ENCODE data around the gene SLC16A11. TPM values are rescaled to one million over a fixed set of nuclear protein-coding genes. Genes with fewer than 3 reads are reported as not detected.

Gene SLC16A11
- total RNA-seq, 4 donors from 2014 or later: 0.14 to 10.0 (median 0.85) TPM

GRCh38 chr17:7004398-7005253, 39.3 kb downstream of the SLC16A11 start:
- Histone ChIP-seq H3K4me1 (no peaks in the 10 kb centered on the region), H3K27ac (no peak overlapping the region), H3K9me3 (no peaks in the 10 kb centered on the region), H3K27me3 (no peaks in the 10 kb centered on the region), H3K36me3 (no peaks in the 10 kb centered on the region), H3K4me3 (no peak overlapping the region)
- DNase-seq: no peak
- intact Hi-C loops (cut with DNase I; ENCODE audit: low total_unique reads): loop anchor here (10.0 kb wide), 1 partner anchor 90 kb away; no protein-coding TSS in a partner anchor
- TF ChIP-seq POLR2A (IDR thresholded peaks at IDR 0.05) (no peak), CTCF (IDR thresholded peaks at IDR 0.05) (peak; percentile 56 to 77 (median 66))

- TF ChIP-seq POLR2A (IDR thresholded peaks at IDR 0.05) (no peak), CTCF (IDR thresholded peaks at IDR 0.05) (no peak)
- Histone ChIP-seq H3K9me3 (no peaks in the 10 kb centered on the region), H3K27me3 (no peaks in the 10 kb centered on the region), H3K27ac (no peak overlapping the region), H3K4me1 (no peaks in the 10 kb centered on the region), H3K36me3 (no peaks in the 10 kb centered on the region), H3K4me3 (no peak overlapping the region)
- intact Hi-C loops (cut with DNase I; ENCODE audit: low total_unique reads): loop anchor here (10.0 kb wide), 1 partner anchor 89 kb away; no protein-coding TSS in a partner anchor
- DNase-seq: no peak
These were observed 40.1 kb downstream of the SLC16A11 start for GRCh38 chr17:7003745-7004144.

GRCh38 chr17:7002288-7003047, 41.4 kb downstream of the SLC16A11 start:
- Histone ChIP-seq H3K4me3 (no peak overlapping the region), H3K27ac (no peak overlapping the region), H3K36me3 (no peaks in the 10 kb centered on the region), H3K9me3 (no peaks in the 10 kb centered on the region), H3K4me1 (no peaks in the 10 kb centered on the region), H3K27me3 (no peaks in the 10 kb centered on the region)
- intact Hi-C loops (cut with DNase I; ENCODE audit: low total_unique reads): loop anchor here (10.0 kb wide), 1 partner anchor 88 kb away; no protein-coding TSS in a partner anchor
- DNase-seq: no peak
- TF ChIP-seq CTCF (IDR thresholded peaks at IDR 0.05): no peak
- TF ChIP-seq POLR2A (IDR thresholded peaks at IDR 0.05): no peak

- Histone ChIP-seq H3K27ac (no peak overlapping the region), H3K27me3 (no peaks in the 10 kb centered on the region), H3K4me3 (no peak overlapping the region), H3K9me3 (no peaks in the 10 kb centered on the region), H3K36me3 (no peaks in the 10 kb centered on the region), H3K4me1 (no peaks in the 10 kb centered on the region)
- intact Hi-C loops (cut with DNase I; ENCODE audit: low total_unique reads): loop anchor here (10.0 kb wide), 1 partner anchor 87 kb away; no protein-coding TSS in a partner anchor
- TF ChIP-seq CTCF (IDR thresholded peaks at IDR 0.05) (no peak), POLR2A (IDR thresholded peaks at IDR 0.05) (no peak)
- no peak for DNase-seq
These were observed 42.5 kb downstream of the SLC16A11 start for GRCh38 chr17:7001318-7001961.
